Fibroblast of peridontal ligament (primary cell): ENCODE measurements around the gene GMDS.

Source experiments
- DNase-seq: peaks from one replicate; pipeline ENCODE4 v3.0.0-alpha.2; 2010; ENCODE audit errors: extremely low read depth

The GMDS gene

DNA sequence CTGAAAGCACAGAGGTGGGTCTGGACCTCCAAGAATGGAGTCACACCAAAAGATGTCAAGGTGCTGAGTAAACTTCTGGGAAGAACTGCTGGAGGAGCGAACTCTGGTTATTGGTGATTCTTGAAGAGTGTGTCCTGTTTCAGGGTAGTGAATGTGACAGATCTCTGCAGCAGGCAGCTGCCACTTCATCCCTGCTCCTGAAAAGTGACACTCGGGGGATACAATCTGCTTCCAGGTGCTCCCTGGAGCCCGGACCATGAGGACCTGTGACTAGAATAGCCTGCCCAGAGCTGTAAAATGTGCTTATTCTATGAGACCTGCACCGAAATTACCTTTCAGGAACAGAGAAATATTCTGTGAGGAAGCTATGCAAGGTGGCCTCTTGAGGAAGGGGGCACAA is 444.6 kb downstream of the GMDS start:
- no peak for DNase-seq

DNA sequence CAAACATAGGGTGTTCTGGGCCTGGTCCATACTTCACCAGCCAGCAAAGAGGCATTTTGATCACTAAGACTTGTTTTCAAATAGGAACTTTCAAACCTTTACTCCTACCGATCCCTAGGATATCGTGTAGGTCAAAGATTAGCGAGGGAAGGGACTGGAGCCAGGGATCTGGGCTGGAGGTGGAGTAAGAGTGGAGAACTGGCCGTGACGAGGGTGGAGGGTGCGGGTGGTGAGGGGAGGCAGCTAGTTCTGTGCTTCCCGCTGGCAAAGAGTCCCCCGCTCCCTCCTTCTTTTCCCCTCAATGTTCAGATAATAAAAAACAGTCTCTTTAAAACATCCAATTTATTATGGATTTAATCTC is 446.5 kb downstream of the GMDS start:
- no peak for DNase-seq

DNA sequence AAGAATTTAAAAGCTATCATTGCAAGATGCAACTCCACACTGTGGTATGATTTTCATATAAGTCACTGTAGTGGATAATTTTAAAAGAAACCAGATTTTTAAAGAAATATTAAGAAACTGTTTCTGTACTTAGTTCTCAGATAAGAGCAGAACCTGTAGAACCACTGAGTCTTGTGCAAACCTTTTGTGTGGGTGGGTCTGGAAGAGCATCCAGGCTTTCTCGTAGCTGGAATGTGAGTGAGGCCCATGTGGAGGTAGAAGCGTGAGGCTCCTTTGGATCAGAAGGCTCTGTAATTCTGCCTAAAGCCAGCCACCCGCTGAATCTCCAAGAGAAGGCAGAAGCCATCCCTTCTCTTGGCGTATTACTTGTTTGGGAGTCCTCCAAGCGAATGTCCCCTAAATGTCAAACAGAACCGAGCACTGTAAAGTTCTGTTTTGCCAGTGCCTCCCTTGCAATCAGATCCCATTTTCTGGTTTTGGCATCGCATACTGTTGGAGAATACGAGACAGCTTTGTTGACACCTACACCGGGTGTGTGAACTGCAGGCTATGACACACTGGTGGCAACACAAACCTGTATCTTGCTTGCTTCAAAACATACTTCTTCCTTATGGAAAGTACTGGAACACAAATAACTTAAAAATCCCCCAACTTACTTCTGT is 447.0 kb downstream of the GMDS start:
- DNase-seq, result no peak

DNA sequence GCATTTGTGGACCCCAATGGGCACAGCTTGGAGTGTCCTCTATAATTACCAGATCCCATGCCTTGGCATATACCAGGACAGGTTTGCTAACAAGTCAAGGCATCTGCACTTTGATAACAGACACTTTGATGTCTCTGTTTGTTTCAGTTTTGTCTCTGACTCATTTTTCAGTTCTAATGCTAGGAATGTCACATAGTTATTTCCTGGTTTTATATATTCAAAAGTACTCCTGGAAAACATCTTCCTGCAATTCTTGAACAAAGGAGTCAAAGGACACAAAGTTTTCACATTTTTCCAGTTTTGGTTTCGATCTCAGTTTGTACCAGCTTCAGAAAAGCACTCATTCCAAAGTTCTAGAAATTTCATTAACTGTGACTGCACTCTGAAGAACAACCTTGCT is 447.6 kb downstream of the GMDS start:
- peak; percentile 37 for DNase-seq

DNA sequence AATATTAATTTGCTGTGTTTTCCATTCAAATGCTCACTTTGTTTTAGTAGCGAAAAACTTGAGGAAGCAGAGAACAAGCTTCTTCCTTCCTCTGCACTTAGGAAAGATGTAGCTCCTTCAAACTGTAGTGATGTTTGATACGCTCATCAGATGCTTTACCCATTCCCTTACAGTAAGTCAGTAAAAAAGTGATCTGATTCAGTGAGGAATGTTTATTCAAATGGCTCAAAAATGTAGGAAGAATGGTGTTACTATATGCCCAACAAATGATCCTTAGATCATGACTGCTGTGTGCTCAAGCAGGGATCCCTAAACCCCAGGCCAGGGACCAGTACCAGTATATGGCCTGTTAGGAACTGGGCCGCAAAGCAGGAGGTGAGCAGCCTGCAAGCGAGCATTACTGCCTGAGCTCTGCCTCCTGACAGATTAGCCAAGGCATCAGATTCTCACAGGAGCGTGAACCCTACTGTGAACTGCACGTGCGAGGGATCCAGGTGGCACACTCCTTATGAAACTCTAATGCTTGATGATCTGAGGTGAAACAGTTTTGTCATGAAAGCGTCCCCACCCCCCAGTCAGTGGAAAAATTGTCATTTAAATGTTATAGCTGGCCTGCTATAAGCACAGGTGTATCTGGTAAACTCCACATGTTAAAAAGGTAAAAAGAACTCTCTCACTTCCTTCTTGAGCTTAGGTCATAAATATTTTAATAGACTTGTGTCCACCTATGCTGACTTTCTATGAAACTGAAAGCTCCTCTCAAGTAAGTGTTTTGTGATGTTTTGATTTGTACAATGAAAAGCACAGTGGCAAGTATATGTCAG is 448.5 kb downstream of the GMDS start:
- no peak for DNase-seq

DNA sequence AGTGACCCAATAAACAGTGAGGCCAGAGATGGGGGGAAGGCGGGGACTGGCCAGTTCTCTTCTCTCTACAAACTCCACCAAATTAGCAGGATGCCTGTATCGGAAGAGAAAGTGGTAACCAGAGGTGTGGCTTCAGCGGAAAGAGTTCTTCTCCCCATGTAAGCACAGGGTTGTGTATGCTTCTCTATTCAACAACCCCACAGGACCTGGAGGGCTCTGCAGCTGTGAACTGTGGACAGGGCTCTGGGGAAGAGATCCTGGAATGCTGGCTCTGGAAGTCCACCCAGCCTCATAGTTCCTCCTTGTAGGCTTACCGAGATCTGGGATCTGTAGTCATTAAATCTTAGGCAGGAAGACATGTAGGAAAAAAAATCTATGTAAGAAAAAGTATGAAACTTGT is 449.5 kb downstream of the GMDS start:
- DNase-seq, result no peak

DNA sequence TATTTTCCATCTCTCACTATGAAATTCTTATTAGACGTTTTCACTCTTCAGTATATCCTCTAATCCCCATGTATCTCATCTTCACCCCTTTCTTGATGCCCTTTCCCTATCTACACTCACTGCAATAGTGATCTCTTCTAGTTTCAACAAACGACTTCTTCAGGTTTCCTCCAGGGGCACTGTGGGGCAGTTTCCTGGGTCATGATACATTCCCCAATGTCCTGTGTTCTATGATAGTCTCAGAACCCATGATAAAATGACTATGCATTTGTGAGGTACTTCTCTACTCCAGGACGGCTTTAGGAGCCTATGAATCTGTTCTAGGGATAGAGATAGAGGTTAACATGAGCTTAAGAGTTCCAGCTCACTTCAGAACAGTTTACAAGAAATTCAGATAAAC is 452.4 kb downstream of the GMDS start:
- DNase-seq, result no peak

DNA sequence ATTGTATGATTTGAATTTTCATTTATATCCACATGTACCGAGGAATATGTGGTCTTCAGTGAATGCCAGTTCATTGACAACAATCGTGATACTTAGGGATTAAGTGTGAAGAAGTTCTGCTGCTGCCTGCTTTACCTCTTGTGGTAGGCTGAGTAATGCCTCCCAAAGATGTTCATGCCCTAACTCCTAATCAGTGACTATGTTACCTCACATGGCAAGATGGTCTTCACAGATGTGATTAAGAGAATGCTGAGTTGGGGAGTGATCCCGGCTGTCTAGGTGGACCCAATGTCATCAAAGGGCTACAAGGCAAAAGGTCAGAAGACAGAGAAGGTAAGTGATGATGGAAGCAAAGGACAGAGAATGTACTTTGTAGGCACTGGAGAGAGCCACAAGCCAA is 454.7 kb downstream of the GMDS start:
- DNase-seq, result no peak

DNA sequence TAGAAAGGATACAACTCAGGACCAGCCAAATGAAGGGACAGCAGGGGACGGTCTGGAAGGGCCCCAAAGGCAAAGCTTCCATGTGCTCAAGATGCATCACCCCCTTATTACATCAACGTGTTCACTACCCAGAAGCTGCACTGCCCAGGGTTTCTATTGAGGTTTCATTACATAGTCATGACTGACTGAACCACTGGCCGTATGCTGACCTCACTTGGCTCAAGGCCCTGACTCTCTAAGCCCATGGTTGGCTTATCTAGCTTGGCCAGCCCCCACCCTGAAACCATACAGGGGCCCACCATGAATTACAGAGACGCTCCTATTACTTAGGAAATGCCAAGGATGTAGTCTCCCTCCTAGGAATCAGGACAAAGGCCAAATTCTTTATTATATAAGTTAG is 456.3 kb downstream of the GMDS start:
- peak; percentile 42 for DNase-seq

DNA sequence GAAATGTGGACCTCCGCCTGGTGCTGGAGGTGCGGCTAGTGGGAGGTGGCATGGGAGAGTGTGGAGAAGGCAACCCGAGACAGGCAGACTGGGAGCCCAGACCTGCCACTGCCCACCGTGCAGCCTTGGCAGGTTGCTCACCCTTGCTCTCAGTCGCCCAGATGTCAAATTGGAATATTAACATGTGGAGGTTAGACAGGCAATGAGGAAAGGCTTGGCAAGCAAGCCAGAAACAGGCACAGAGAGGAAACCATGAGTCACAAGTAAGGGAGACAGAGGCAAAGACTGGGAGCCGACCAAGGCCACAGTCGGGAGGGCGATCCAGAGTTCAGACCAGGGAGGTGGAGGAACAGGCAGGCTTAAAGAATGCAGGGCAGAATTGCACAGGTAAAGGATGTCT is 457.5 kb downstream of the GMDS start:
- peak; percentile 68 for DNase-seq

DNA sequence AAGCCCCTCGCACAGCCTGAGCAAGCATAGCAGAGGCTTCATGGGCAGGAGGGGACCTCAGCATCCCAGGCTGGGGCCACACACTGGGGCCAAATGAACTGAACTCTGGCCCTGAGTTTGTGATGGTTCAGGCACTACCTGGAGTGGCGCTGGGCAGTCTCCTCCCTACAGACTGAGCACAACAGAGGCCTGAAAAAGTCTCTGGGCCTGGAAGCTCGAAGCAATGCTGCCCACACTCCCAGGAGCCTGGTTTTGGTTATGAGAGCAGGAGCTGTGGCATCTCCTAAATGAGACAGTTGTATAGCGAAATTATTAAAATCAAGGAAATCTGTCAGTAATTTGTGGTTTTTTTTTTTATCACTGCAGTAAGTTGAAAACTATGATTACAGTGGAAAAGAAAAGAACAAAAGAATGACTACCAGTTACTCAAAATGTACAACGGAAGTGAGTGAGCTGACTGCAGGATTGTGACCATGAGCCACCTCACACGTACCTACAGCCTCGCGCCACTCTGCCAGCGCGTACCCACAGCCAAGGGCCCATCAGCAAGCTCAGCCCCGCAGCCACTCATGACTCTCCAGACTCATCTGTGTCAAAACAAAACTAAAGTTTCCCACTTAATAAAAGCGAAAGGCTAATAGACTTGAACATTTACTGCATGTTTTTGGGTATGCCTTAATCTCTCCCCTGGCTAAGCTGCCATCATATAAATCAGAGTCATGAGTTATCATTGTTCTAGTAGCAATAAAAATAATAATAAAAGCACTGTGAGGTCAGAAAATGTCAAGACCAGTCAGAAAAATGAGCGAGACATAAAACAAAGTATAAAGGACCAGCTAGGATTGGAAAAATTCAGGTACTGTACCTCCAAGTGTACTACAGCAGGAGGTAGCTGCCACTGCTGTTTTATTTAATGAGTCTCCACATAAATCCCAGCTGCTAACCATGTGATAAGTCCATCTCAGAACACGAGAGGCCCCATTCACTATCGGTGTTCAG is 458.7 kb downstream of the GMDS start:
- peak; percentile 12 for DNase-seq

DNA sequence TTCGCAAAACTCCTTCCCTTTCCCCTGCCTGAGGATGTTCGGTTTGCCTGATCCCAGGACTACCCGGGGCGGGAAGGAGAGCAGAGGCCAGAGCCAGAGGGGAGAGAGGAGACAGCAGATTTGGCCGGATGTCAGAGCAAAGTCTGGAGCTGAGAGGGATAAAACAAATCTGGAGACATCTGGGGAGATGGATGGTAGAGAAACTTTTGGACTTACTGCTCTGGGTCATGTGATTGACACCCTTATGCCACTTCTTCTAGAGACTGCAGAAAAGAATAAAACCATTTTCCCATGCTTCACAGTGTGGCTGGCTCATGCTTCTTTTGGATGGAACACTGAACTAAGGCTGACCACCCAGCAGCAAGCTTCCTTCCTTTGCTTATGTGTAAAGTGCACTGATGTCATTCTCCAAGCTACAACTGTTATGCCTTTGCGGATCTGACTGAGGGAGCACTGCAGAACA is 461.0 kb downstream of the GMDS start:
- DNase-seq, result no peak

DNA sequence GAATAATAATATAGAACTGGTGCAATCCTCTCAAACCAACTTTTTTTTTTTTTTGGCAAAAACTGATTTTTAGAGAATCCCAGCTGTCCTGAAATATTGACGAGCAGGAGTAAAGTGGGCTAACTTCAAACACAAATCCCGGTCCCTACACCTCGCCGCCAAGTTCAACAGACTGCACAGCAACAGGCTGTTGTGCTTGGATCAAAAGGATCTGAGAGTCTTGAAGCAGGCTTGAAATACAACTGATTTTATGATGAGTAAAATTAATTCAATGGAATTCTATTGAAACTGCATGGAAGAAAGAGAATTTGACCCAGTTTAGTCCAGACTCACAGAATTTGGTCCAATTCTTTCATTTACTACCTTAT is 463.6 kb downstream of the GMDS start:
- no peak for DNase-seq

DNA sequence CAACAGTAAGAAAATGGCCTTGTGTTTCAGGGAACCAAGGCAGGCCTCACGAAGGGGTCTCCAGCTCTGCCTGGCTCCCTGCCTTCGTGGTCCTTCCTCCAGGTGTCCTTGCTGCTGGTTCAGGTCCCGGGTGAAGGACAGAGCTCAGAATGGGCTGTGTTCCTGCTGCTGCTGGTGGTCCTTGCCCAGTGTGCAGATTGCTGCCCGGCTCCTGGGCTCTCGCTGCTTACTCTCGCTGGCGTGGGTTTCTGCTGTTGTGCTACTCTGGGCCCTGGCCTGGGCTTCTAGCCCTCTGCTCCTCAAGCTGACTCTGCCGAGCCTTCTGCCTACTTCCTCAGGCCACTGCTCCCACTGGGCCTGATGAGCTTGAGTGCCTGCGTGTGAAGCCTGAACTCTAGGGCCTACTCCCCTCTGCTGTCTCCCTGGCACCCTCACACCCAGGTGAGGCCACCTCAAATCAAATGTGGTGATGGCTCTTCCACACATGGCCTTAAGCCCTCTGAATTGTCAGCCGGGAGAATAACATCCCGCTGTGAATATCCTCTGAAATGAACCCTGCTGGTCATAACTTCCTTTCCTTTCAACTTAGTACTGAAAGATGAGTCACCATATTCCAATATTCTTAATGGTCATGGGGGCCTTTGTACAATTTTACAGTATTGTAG is 464.1 kb downstream of the GMDS start:
- no peak for DNase-seq

DNA sequence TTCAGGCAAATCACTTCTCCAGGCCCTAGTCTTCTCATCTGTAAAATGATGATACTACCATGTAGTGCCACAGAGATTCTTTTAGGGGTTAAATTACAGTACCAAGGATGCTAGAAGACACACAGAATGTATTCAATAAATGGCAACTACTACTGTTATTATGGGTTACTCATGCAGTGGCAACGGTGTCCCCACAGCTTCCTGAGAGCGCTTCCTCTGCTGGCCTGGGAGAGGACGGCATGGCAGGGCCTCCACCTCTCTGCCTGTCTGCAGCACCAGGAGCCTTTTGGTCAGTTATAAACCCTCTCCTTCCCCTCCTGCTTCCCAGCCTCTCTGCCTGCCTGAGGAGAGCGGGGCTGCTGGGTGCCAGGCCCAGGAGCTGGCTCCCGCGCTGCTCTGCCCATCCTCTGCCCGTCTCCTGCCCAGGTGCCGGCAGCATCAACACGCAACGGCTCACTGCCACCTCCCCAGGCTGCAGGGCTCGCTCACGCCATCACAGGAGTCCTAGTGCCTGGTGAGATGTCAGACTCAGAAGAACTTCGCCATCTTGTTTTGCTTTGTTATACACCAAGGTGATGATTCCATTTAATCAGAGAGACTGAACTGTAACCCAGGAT is 465.0 kb downstream of the GMDS start:
- DNase-seq, result no peak

DNA sequence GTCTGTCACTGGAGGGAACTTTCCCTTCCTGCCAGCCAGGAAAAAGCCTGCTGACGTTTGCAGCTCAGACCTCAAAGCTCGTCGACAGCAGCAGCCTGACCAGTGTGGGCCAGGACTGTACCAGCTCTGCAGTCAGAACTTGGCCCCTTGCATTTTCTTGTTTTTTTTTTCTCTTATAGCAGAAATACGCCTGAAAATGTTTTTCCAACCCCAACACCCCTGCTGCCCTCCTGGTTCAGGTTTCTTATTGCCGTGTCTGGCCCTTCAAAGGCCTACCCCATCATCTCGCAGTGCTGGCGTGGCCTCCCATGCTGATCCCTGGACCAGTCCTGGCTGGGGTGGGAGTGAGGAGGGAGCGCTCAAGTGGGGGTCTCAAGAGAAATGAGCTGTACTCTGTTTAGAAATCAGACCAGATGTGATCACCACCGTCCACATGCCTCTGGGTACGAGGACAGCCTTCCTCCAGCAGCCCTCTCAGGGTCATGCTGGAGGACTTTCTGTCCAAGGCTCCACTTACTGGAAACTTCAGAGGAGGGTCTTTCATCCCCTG is 466.6 kb downstream of the GMDS start:
- DNase-seq, result no peak

DNA sequence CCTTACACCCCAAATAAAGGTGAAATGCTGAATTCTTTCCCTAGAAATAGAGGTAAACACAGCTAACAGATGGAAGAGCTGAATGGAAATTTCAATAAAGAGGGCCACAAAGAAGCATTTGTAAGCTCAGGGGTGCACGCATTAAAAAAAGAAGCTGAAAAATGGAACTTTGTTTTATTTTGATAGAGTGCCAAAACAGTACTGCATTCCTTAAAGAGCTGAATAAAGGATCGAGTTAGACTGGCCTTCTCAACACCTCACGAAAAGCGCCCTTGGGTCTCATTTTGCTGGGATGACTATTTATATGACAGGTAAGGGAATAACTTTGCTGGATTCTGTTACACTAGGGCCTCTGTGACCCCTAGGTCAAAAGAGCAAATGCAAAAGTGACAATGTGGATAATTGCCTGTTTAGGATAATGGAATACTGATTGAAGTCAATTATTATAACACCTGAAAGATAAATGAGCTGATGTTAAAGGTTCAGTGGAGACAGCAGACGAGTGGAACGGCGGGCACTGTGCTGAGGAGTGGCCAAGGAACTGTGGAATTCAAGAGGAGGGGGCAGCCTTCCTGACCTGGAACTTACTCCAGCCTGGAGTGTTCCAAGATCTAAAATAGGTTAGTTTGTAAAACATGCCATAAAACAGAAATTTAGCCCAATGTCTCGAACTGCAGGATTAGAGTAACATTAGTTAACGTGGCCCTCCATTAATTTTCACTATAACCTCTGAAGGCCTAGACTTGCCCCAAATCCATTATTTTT is 467.3 kb downstream of the GMDS start:
- no peak for DNase-seq

DNA sequence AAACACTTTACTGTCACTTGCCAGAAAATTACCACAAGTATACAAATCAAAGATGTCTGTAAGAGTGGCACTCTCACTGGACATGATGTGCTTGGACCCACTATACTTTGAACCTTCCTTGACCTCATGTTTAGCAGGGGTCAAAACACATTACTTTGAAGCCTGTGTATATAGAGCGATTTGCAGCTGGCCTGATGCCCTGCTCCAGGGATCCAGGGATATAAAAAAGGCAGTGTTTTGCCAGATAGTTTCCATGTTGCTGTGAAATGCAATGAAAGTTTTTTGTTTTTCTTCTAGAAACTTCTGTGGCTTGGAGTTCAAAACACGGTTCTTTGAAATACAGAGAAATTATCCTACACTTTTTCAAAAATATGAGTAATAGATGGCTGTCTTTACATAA is 470.0 kb downstream of the GMDS start:
- no peak for DNase-seq

DNA sequence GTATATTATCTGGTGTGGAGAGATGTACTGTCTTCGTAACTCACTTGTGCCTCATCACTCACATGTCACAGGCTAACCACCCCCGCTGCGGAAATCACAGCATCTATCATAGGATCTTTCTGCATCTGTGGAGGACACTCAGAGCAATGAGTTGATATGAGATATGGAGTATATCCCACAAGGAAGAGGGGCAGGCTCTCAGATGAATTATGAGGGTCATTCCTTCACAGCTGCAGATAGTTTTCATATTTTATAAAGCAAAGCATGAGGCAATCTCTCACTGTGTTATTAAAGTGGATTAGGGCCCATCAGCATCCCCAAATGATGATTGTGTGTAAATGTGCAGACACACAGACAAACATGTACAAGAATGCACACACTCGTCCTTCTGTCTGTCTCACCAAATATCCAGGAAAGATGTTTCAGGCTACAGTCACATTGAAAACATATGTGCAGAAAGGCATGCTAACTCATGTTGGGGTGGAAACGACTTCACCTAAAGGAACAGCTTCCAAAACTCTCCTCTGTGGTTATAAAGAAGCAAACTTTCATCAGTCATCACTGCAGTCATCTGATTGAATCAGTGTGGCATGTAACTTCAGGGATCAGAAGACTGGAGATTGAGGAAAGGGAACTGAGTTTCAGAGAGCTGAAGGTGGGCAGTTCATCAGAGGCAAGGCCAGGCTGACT is 471.0 kb downstream of the GMDS start:
- DNase-seq, result peak; percentile 36

DNA sequence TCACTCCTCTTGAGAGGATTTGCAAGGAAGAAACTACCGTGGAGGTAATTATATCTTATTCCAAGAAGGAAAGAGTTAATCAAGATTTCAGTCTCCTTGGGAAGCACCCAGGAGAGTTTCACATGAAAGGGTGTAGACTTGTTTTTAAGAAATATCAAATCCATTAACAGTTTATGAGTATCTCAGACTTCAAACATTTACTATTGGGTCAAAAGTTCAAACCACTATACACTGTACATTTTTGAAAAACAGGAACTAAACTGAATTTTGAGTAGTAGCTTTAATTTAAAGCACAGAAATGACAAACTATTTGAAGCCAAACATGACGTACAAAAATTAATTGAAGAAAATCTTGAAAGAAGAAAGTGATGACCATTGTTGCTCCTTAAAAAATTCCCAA is 471.7 kb downstream of the GMDS start:
- no peak for DNase-seq
